PC-3 (cell line): ENCODE data around the gene ACOT2.
"Not testable (repeated sequence)": the region's sequence is repeated elsewhere in the genome, so short reads cannot be mapped to it uniquely, and the experiment has no call there.

Experiments used
- EZH2 ChIP-seq: fragments of 300-600 bp; sonication (generic); IDR thresholded peaks from one replicate; pipeline ENCODE4 v1.6.1; 2017; ENCODE audit warnings: antibody characterized with exemption, mild to moderate bottlenecking, low read length; ENCODE audit not compliant: unreplicated experiment
- EZH2phosphoT487 ChIP-seq: fragments of 300-600 bp; sonication (generic); IDR thresholded peaks from 2 replicates; pipeline ENCODE4 v1.6.1; 2018; ENCODE audit warnings: mild to moderate bottlenecking, antibody characterized with exemption, low read length, borderline replicate concordance
- TF ChIP-seq, protein P1 (sequence below): fragments of 300-600 bp; sonication (generic); conservative IDR thresholded peaks from 2 replicates; pipeline ENCODE4 v1.5.1; 2017; ENCODE audit warnings: antibody characterized with exemption, low read depth, mild to moderate bottlenecking, low read length

- TF ChIP-seq, protein P1, sequence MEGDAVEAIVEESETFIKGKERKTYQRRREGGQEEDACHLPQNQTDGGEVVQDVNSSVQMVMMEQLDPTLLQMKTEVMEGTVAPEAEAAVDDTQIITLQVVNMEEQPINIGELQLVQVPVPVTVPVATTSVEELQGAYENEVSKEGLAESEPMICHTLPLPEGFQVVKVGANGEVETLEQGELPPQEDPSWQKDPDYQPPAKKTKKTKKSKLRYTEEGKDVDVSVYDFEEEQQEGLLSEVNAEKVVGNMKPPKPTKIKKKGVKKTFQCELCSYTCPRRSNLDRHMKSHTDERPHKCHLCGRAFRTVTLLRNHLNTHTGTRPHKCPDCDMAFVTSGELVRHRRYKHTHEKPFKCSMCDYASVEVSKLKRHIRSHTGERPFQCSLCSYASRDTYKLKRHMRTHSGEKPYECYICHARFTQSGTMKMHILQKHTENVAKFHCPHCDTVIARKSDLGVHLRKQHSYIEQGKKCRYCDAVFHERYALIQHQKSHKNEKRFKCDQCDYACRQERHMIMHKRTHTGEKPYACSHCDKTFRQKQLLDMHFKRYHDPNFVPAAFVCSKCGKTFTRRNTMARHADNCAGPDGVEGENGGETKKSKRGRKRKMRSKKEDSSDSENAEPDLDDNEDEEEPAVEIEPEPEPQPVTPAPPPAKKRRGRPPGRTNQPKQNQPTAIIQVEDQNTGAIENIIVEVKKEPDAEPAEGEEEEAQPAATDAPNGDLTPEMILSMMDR, result not testable (repeated sequence)
- TF ChIP-seq EZH2phosphoT487, EZH2: not testable (repeated sequence)
Observed at GRCh38 chr14:73558238-73558637, 10.8 kb upstream of the ACOT2 start.
